Epithelial cell of proximal tubule (primary cell): ENCODE measurements around the gene ERVMER34-1. TPM values are rescaled to one million over a fixed set of nuclear protein-coding genes. Genes with fewer than 3 reads are reported as not detected.

Experiments used
- DNase-seq: peaks from one replicate; pipeline ENCODE4 v3.0.0-alpha.2; 2011; ENCODE audit warnings: low read depth
- H3K4me3 ChIP-seq: 2 replicates; pipeline ENCODE4 v1.5.1; 2011; ENCODE audit warnings: low read depth, mild to moderate bottlenecking, low read length
- CTCF ChIP-seq: conservative IDR thresholded peaks from 2 replicates; pipeline ENCODE4 v1.5.1; 2012; ENCODE audit warnings: low read depth, mild to moderate bottlenecking, low read length
- total RNA-seq: library from RNA; depleted of rRNA; stranded (reverse); fragments of >200 nt; gene quantifications from 2 replicates; pipeline ENCODE4 v1.2.3, GENCODE V29; 2015

The ERVMER34-1 gene
- total RNA-seq, 1 donor from 2014 or later, result 6.5 TPM

GRCh38 chr4:52721968-52722815 is 29.0 kb downstream of the ERVMER34-1 start:
- no peak for TF ChIP-seq CTCF
- H3K4me3 ChIP-seq, result peak overlapping the region; percentile 67
- DNase-seq, result peak; percentile 70

GRCh38 chr4:52718123-52718522 is 33.1 kb downstream of the ERVMER34-1 start:
- H3K4me3 ChIP-seq, result no peak overlapping the region
- TF ChIP-seq CTCF, result no peak
- no peak for DNase-seq

- no peak for DNase-seq
- H3K4me3 ChIP-seq, result no peak overlapping the region
- no peak for TF ChIP-seq CTCF
Measured at GRCh38 chr4:52716364-52717151, 34.7 kb downstream of the ERVMER34-1 start.

GRCh38 chr4:52715914-52716313 is 35.3 kb downstream of the ERVMER34-1 start:
- no peak for TF ChIP-seq CTCF
- no peak overlapping the region for H3K4me3 ChIP-seq
- DNase-seq, result no peak

- TF ChIP-seq CTCF, result no peak
- no peak for DNase-seq
Measured at GRCh38 chr4:52715255-52715897, 35.8 kb downstream of the ERVMER34-1 start.

GRCh38 chr4:52714597-52715254 is 36.5 kb downstream of the ERVMER34-1 start:
- TF ChIP-seq CTCF, result no peak
- H3K4me3 ChIP-seq, result no peak overlapping the region
- DNase-seq, result no peak

More at GRCh38 chr4:52715255-52715897, 35.8 kb downstream of the ERVMER34-1 start:
- no peak overlapping the region for H3K4me3 ChIP-seq
